ENCODE results near the gene WWP2. TPM values are rescaled to one million over a fixed set of nuclear protein-coding genes. Genes with fewer than 3 reads are reported as not detected.

Gene WWP2
- total and polyA plus RNA-seq, 4 donors: 24.3 to 39.0 (median 31.4) TPM

- peak in 1 of 6 donors; percentile 43 for DNase-seq (ENCODE audit: low read depth in 4 of 6, low spot score in 6 of 6)
- Histone ChIP-seq H3K9me3 (ENCODE audit: control insufficient read depth, insufficient read depth, low read length) (no peaks in the 10 kb centered on the region), H3K27me3 (ENCODE audit: control insufficient read depth, insufficient read depth, low read length) (no peaks in the 10 kb centered on the region), H3K4me1 (ENCODE audit: control insufficient read depth, insufficient read depth, low read length) (peaks cover 12% of the 10 kb centered on the region), H3K36me3 (ENCODE audit: control insufficient read depth, insufficient read depth, low read length) (no peaks in the 10 kb centered on the region), H3K27ac (ENCODE audit: low read depth, low read length) (no peak overlapping the region), H3K4me3 (ENCODE audit: low read depth, low read length) (no peak overlapping the region)
- WGBS (ENCODE audit: insufficient coverage): 58% methylated on average over 9 of the region's 20 CpGs
These were observed 97.2 kb downstream of the WWP2 start for GRCh38 chr16:69859105-69859989.

GRCh38 chr16:69860233-69861231, 98.4 kb downstream of the WWP2 start:
- DNase-seq (ENCODE audit: low read depth in 4 of 6, low spot score in 6 of 6): no peak
- Histone ChIP-seq H3K27ac (ENCODE audit: low read depth, low read length) (no peak overlapping the region), H3K4me3 (ENCODE audit: low read depth, low read length) (no peak overlapping the region), H3K4me1 (ENCODE audit: control insufficient read depth, insufficient read depth, low read length) (peaks cover 12% of the 10 kb centered on the region), H3K36me3 (ENCODE audit: control insufficient read depth, insufficient read depth, low read length) (no peaks in the 10 kb centered on the region), H3K9me3 (ENCODE audit: control insufficient read depth, insufficient read depth, low read length) (no peaks in the 10 kb centered on the region), H3K27me3 (ENCODE audit: control insufficient read depth, insufficient read depth, low read length) (no peaks in the 10 kb centered on the region)
- 98% methylated on average over 4 of the region's 9 CpGs for WGBS (ENCODE audit: insufficient coverage)

GRCh38 chr16:69861292-69862030, 99.3 kb downstream of the WWP2 start:
- Histone ChIP-seq H3K4me3 (ENCODE audit: low read depth, low read length) (no peak overlapping the region), H3K36me3 (ENCODE audit: control insufficient read depth, insufficient read depth, low read length) (no peaks in the 10 kb centered on the region), H3K27ac (ENCODE audit: low read depth, low read length) (no peak overlapping the region), H3K4me1 (ENCODE audit: control insufficient read depth, insufficient read depth, low read length) (peaks cover 12% of the 10 kb centered on the region), H3K27me3 (ENCODE audit: control insufficient read depth, insufficient read depth, low read length) (no peaks in the 10 kb centered on the region), H3K9me3 (ENCODE audit: control insufficient read depth, insufficient read depth, low read length) (no peaks in the 10 kb centered on the region)
- DNase-seq (ENCODE audit: low read depth in 4 of 6, low spot score in 6 of 6): peak in 2 of 6 donors; percentile 58 to 78
- 20% methylated on average over 2 of the region's 12 CpGs for WGBS (ENCODE audit: insufficient coverage)

- Histone ChIP-seq H3K9me3 (ENCODE audit: control insufficient read depth, insufficient read depth, low read length) (no peaks in the 10 kb centered on the region), H3K4me3 (ENCODE audit: low read depth, low read length) (no peak overlapping the region), H3K27ac (ENCODE audit: low read depth, low read length) (no peak overlapping the region), H3K27me3 (ENCODE audit: control insufficient read depth, insufficient read depth, low read length) (no peaks in the 10 kb centered on the region), H3K36me3 (ENCODE audit: control insufficient read depth, insufficient read depth, low read length) (no peaks in the 10 kb centered on the region), H3K4me1 (ENCODE audit: control insufficient read depth, insufficient read depth, low read length) (peaks cover 18% of the 10 kb centered on the region)
- WGBS (ENCODE audit: insufficient coverage): 97% methylated on average over 5 of the region's 16 CpGs
- DNase-seq (ENCODE audit: low read depth in 4 of 6, low spot score in 6 of 6): no peak
These were observed 101.5 kb downstream of the WWP2 start for GRCh38 chr16:69863401-69864281.

- Histone ChIP-seq H3K27me3 (ENCODE audit: control insufficient read depth, insufficient read depth, low read length) (no peaks in the 10 kb centered on the region), H3K36me3 (ENCODE audit: control insufficient read depth, insufficient read depth, low read length) (no peaks in the 10 kb centered on the region), H3K4me1 (ENCODE audit: control insufficient read depth, insufficient read depth, low read length) (peaks cover 12% of the 10 kb centered on the region), H3K9me3 (ENCODE audit: control insufficient read depth, insufficient read depth, low read length) (no peaks in the 10 kb centered on the region), H3K4me3 (ENCODE audit: low read depth, low read length) (no peak overlapping the region), H3K27ac (ENCODE audit: low read depth, low read length) (no peak overlapping the region)
- no peak for DNase-seq (ENCODE audit: low read depth in 4 of 6, low spot score in 6 of 6)
- WGBS (ENCODE audit: insufficient coverage): 60% methylated on average over 7 of the region's 8 CpGs
These were observed 103.6 kb downstream of the WWP2 start for GRCh38 chr16:69865701-69866100.

GRCh38 chr16:69867784-69868560, 105.8 kb downstream of the WWP2 start:
- WGBS (ENCODE audit: insufficient coverage): 77% methylated on average over 3 of the region's 8 CpGs
- H3K36me3 ChIP-seq (ENCODE audit: control insufficient read depth, insufficient read depth, low read length): peaks cover 10% of the 10 kb centered on the region
- no peak for DNase-seq (ENCODE audit: low read depth in 4 of 6, low spot score in 6 of 6)
- H3K27me3 ChIP-seq (ENCODE audit: control insufficient read depth, insufficient read depth, low read length): no peaks in the 10 kb centered on the region
- H3K27ac ChIP-seq (ENCODE audit: low read depth, low read length): no peak overlapping the region
- H3K4me3 ChIP-seq (ENCODE audit: low read depth, low read length): no peak overlapping the region
- H3K9me3 ChIP-seq (ENCODE audit: control insufficient read depth, insufficient read depth, low read length): no peaks in the 10 kb centered on the region
- peaks cover 6% of the 10 kb centered on the region for H3K4me1 ChIP-seq (ENCODE audit: control insufficient read depth, insufficient read depth, low read length)

GRCh38 chr16:69870761-69871160, 108.6 kb downstream of the WWP2 start:
- WGBS (ENCODE audit: insufficient coverage): 94% methylated on average over 3 of the region's 4 CpGs
- Histone ChIP-seq H3K27ac (ENCODE audit: low read depth, low read length) (no peak overlapping the region), H3K9me3 (ENCODE audit: control insufficient read depth, insufficient read depth, low read length) (no peaks in the 10 kb centered on the region), H3K4me1 (ENCODE audit: control insufficient read depth, insufficient read depth, low read length) (peaks cover 6% of the 10 kb centered on the region), H3K4me3 (ENCODE audit: low read depth, low read length) (no peak overlapping the region), H3K27me3 (ENCODE audit: control insufficient read depth, insufficient read depth, low read length) (no peaks in the 10 kb centered on the region), H3K36me3 (ENCODE audit: control insufficient read depth, insufficient read depth, low read length) (peaks cover 14% of the 10 kb centered on the region)
- DNase-seq (ENCODE audit: low read depth in 4 of 6, low spot score in 6 of 6): no peak

- DNase-seq (ENCODE audit: low read depth in 4 of 6, low spot score in 6 of 6): no peak
- peaks cover 6% of the 10 kb centered on the region for H3K4me1 ChIP-seq (ENCODE audit: control insufficient read depth, insufficient read depth, low read length)
- no peaks in the 10 kb centered on the region for H3K27me3 ChIP-seq (ENCODE audit: control insufficient read depth, insufficient read depth, low read length)
- no peak overlapping the region for H3K27ac ChIP-seq (ENCODE audit: low read depth, low read length)
- 96% methylated on average over 15 of the region's 15 CpGs for WGBS (ENCODE audit: insufficient coverage)
- H3K36me3 ChIP-seq (ENCODE audit: control insufficient read depth, insufficient read depth, low read length): peaks cover 20% of the 10 kb centered on the region
- peaks cover 3% of the 10 kb centered on the region for H3K9me3 ChIP-seq (ENCODE audit: control insufficient read depth, insufficient read depth, low read length)
- H3K4me3 ChIP-seq (ENCODE audit: low read depth, low read length): no peak overlapping the region
These were observed 109.6 kb downstream of the WWP2 start for GRCh38 chr16:69871708-69872107.
